GM21367 (cell line): ENCODE data around the gene SCNM1.
"Not testable (repeated sequence)": the region's sequence is repeated elsewhere in the genome, so short reads cannot be mapped to it uniquely, and the experiment has no call there.

Source experiments
- ATAC-seq: cut with Tn5 transposase; IDR thresholded peaks from one replicate; pipeline ENCODE4 v1.9.1; 2021; ENCODE audit not compliant: unreplicated experiment

SCNM1 gene

GRCh38 chr1:151146412-151147131 is 19.4 kb upstream of the SCNM1 start, which contains the start of gene SEMA6C:
Gene SEMA6C (minus strand): TSS chr1:151146631. CDS start chr1:151142621, 4,010 bp downstream.
- ATAC-seq = peak; percentile 95

- ATAC-seq = no peak
These were observed 18.8 kb upstream of the SCNM1 start for GRCh38 chr1:151147132-151147503.

- no peak for ATAC-seq
These were observed 18.3 kb upstream of the SCNM1 start for GRCh38 chr1:151147665-151148064.

GRCh38 chr1:151156515-151156819 is 9.5 kb upstream of the SCNM1 start, which contains the start of gene TNFAIP8L2:
Gene TNFAIP8L2 (plus strand): TSS chr1:151156649. CDS start chr1:151158698, 2,049 bp downstream.
- ATAC-seq = peak; percentile 39

- ATAC-seq = no peak
These were observed 8.8 kb upstream of the SCNM1 start for GRCh38 chr1:151157067-151157531.

GRCh38 chr1:151158326-151158725 is 7.6 kb upstream of the SCNM1 start:
- no peak for ATAC-seq

GRCh38 chr1:151158751-151159251 is 7.1 kb upstream of the SCNM1 start:
- ATAC-seq = no peak

- ATAC-seq = no peak
These were observed 6.6 kb upstream of the SCNM1 start for GRCh38 chr1:151159373-151159772.

GRCh38 chr1:151164732-151165280 is 1.1 kb upstream of the SCNM1 start:
- ATAC-seq = no peak

GRCh38 chr1:151165281-151165737 is 635 bp upstream of the SCNM1 start:
- no peak for ATAC-seq

GRCh38 chr1:151166505-151166956 is 587 bp downstream of the SCNM1 start:
- ATAC-seq = no peak

- ATAC-seq = no peak
These were observed 1.2 kb downstream of the SCNM1 start for GRCh38 chr1:151167116-151167515.

- ATAC-seq = no peak
These were observed 5.2 kb downstream of the SCNM1 start for GRCh38 chr1:151171190-151171589.

- no peak for ATAC-seq
These were observed 9.2 kb downstream of the SCNM1 start for GRCh38 chr1:151175041-151175741.

- ATAC-seq = no peak
These were observed 9.9 kb downstream of the SCNM1 start, which contains the start of gene TMOD4 for GRCh38 chr1:151175863-151176262. Gene TMOD4 (minus strand): TSS chr1:151175981. CDS start chr1:151174875, 1,106 bp downstream.

GRCh38 chr1:151176514-151177045 is 10.6 kb downstream of the SCNM1 start:
- ATAC-seq = no peak

- ATAC-seq = no peak
These were observed 18.3 kb downstream of the SCNM1 start for GRCh38 chr1:151184211-151184610.

GRCh38 chr1:151187205-151187604 is 21.3 kb downstream of the SCNM1 start:
- no peak for ATAC-seq

- not testable (repeated sequence) for ATAC-seq
These were observed 22.7 kb downstream of the SCNM1 start for GRCh38 chr1:151188667-151189066.

GRCh38 chr1:151189637-151190445 is 23.9 kb downstream of the SCNM1 start, which contains the start of gene VPS72:
Gene VPS72 (minus strand): TSS chr1:151190197. CDS start chr1:151190121, 76 bp downstream.
- ATAC-seq = peak; percentile 70
